Mucosa of stomach (tissue), 1 donor: ENCODE measurements around the gene MVB12A.

Experiments used
- H3K27me3 ChIP-seq: one replicate; pipeline ENCODE4 v1.7.0; 2013; ENCODE audit warnings: mild to moderate bottlenecking, low read length; ENCODE audit not compliant: control insufficient read depth, insufficient read depth
- H3K36me3 ChIP-seq: one replicate; pipeline ENCODE4 v1.7.0; 2013; ENCODE audit warnings: low read length; ENCODE audit not compliant: control insufficient read depth, insufficient read depth
- H3K4me1 ChIP-seq: one replicate; pipeline ENCODE4 v1.7.0; 2013; ENCODE audit warnings: mild to moderate bottlenecking, low read length; ENCODE audit not compliant: control insufficient read depth, insufficient read depth
- H3K4me3 ChIP-seq: one replicate; pipeline ENCODE4 v1.7.0; 2013; ENCODE audit warnings: low read length
- H3K9ac ChIP-seq: one replicate; pipeline ENCODE4 v1.7.0; 2013; ENCODE audit warnings: mild to moderate bottlenecking, low read length, moderate library complexity
- H3K9me3 ChIP-seq: one replicate; pipeline ENCODE4 v1.7.0; 2013; ENCODE audit warnings: mild to moderate bottlenecking, low read length, moderate library complexity; ENCODE audit not compliant: control insufficient read depth
- donor health status: Pancreatic carcinoma.

MVB12A gene

DNA sequence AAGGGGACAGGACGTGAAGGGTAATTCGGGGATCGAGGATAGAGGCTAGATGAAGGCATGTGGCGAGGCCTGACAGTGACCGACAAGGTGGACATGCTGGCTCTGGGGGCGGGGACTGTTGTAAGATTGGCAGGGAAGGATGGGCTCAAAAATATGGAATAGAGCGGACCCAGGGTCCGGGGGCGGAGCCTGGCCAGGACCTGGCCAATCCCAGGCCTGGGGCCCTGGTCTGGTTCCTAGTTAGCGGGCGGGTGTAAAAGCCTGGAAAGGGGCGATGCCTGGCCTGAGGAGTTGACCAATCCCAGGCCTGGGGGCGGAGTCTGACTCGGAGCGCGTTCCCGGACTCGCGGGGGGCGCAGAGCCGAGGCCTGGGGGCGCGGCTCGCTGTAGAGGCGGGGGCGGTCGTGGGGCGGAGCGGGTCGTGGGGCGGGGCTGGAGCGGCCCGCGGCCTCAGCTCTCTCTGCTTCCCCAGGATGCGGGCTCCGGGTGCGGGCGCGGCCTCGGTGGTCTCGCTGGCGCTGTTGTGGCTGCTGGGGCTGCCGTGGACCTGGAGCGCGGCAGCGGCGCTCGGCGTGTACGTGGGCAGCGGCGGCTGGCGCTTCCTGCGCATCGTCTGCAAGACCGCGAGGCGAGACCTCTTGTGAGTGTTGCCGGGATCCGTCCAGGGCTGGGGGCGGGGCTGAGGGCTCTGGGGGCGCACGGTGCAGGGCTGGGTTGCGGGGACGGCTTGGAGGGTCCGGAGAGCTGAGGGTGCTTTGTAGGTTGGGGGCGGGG, 50.4 kb downstream of the MVB12A start, which contains the start of gene SLC27A1:
TSS of gene SLC27A1 (plus strand) at position 457 of the 774 bp plus-strand sequence. CDS start at position 474, 17 bp downstream.
- Histone ChIP-seq H3K27me3 (no peaks in the 10 kb centered on the region), H3K9ac (peak within 1 kb of the TSS; percentile 66), H3K9me3 (no peaks in the 10 kb centered on the region), H3K4me1 (peaks cover 33% of the 10 kb centered on the region), H3K36me3 (no peaks in the 10 kb centered on the region), H3K4me3 (peak within 1 kb of the TSS; percentile 71)

- H3K9me3 ChIP-seq = no peaks in the 10 kb centered on the region
- H3K36me3 ChIP-seq = no peaks in the 10 kb centered on the region
- H3K4me3 ChIP-seq = peak overlapping the region; percentile 6
- peak overlapping the region; percentile 66 for H3K9ac ChIP-seq
- no peaks in the 10 kb centered on the region for H3K27me3 ChIP-seq
- peaks cover 38% of the 10 kb centered on the region for H3K4me1 ChIP-seq
These were observed 51.7 kb downstream of the MVB12A start for GRCh38 chr19:17471410-17472125.

- Histone ChIP-seq H3K9me3 (no peaks in the 10 kb centered on the region), H3K36me3 (no peaks in the 10 kb centered on the region), H3K9ac (no peak overlapping the region), H3K27me3 (no peaks in the 10 kb centered on the region), H3K4me3 (no peak overlapping the region), H3K4me1 (peaks cover 38% of the 10 kb centered on the region)
These were observed 53.2 kb downstream of the MVB12A start for GRCh38 chr19:17473041-17473440.
